MM.1S (cell line): ENCODE data around the gene COIL.

Experiments
- DNase-seq: peaks from one replicate; pipeline ENCODE4 v3.0.0-alpha.2; 2015
- H2AFZ ChIP-seq: fragments of 300-600 bp; sonication (generic); 2 replicates; pipeline ENCODE4 v1.6.0; 2016; ENCODE audit warnings: antibody characterized with exemption, low read length
- H3F3A ChIP-seq: fragments of 300-600 bp; sonication (generic); 2 replicates; pipeline ENCODE4 v1.6.1; 2016; ENCODE audit warnings: mild to moderate bottlenecking, antibody characterized with exemption, low read length, moderate library complexity, mixed read lengths; ENCODE audit not compliant: insufficient read depth
- H3K27ac ChIP-seq: fragments of 300-600 bp; sonication (generic); 2 replicates; pipeline ENCODE4 v1.5.1; 2016; ENCODE audit warnings: mild to moderate bottlenecking, low read length
- H3K27me3 ChIP-seq: fragments of 300-600 bp; sonication (generic); replicated peaks from 2 replicates; pipeline ENCODE4 v1.6.0; 2016; ENCODE audit warnings: low read length; ENCODE audit not compliant: insufficient read depth
- H3K36me3 ChIP-seq: fragments of 300-600 bp; sonication (generic); replicated peaks from 2 replicates; pipeline ENCODE4 v1.6.1; 2016; ENCODE audit warnings: mild to moderate bottlenecking, low read length, mixed read lengths; ENCODE audit not compliant: insufficient read depth
- H3K4me1 ChIP-seq: fragments of 300-600 bp; sonication (generic); 2 replicates; pipeline ENCODE4 v1.6.1; 2016; ENCODE audit warnings: low read length, mixed read lengths
- H3K4me2 ChIP-seq: fragments of 300-600 bp; sonication (generic); 2 replicates; pipeline ENCODE4 v1.6.0; 2016; ENCODE audit warnings: low read depth, low read length
- H3K4me3 ChIP-seq: fragments of 300-600 bp; sonication (generic); 2 replicates; pipeline ENCODE4 v1.5.1; 2016; ENCODE audit warnings: low read length, mixed read lengths
- H3K79me2 ChIP-seq: fragments of 300-600 bp; sonication (generic); 2 replicates; pipeline ENCODE4 v1.6.1; 2016; ENCODE audit warnings: mixed run types, low read length, mixed read lengths
- H3K9ac ChIP-seq: fragments of 300-600 bp; sonication (generic); 2 replicates; pipeline ENCODE4 v1.6.1; 2016; ENCODE audit warnings: low read length, mixed read lengths
- H3K9me2 ChIP-seq: fragments of 300-600 bp; sonication (generic); replicated peaks from 2 replicates; pipeline ENCODE4 v1.6.1; 2016; ENCODE audit warnings: mild to moderate bottlenecking, low read length, mixed read lengths; ENCODE audit not compliant: insufficient read depth
- H3K9me3 ChIP-seq: fragments of 300-600 bp; sonication (generic); replicated peaks from 2 replicates; pipeline ENCODE4 v1.6.1; 2016; ENCODE audit warnings: mild to moderate bottlenecking, low read length, mixed read lengths; ENCODE audit not compliant: insufficient read depth
- H4K20me1 ChIP-seq: fragments of 300-600 bp; sonication (generic); 2 replicates; pipeline ENCODE4 v1.6.1; 2016; ENCODE audit warnings: mild to moderate bottlenecking, low read length, moderate library complexity, mixed read lengths; ENCODE audit not compliant: insufficient read depth
- CTCF ChIP-seq: fragments of 300-600 bp; sonication (generic); IDR thresholded peaks from 2 replicates; pipeline ENCODE4 v1.5.1; 2016; ENCODE audit warnings: antibody characterized with exemption, low read length, mixed read lengths
- EZH2 ChIP-seq: fragments of 300-600 bp; sonication (generic); optimal IDR thresholded peaks from 2 replicates; pipeline ENCODE3; 2017; ENCODE audit warnings: low read depth, mild to moderate bottlenecking, antibody characterized with exemption, low read length, mixed read lengths
- EZH2phosphoT487 ChIP-seq: fragments of 300-600 bp; sonication (generic); IDR thresholded peaks from 2 replicates; pipeline ENCODE4 v1.6.1; 2018; ENCODE audit warnings: antibody characterized with exemption, low read length

COIL gene

GRCh38 chr17:56937687-56938086, 23.2 kb downstream of the COIL start:
- peak overlapping the region; percentile 86 for H3K27ac ChIP-seq
- H3K9me2 ChIP-seq, result no peaks in the 10 kb centered on the region
- peaks cover 29% of the 10 kb centered on the region for H3F3A ChIP-seq
- TF ChIP-seq CTCF, result no peak
- no peak for TF ChIP-seq EZH2
- no peak for TF ChIP-seq EZH2phosphoT487
- peak overlapping the region; percentile 50 for H3K9ac ChIP-seq
- peak overlapping the region; percentile 33 for H3K4me3 ChIP-seq
- H3K4me1 ChIP-seq, result peaks cover 37% of the 10 kb centered on the region
- no peak for DNase-seq
- H4K20me1 ChIP-seq, result no peaks in the 10 kb centered on the region
- peak overlapping the region; percentile 73 for H3K4me2 ChIP-seq
- no peaks in the 10 kb centered on the region for H3K9me3 ChIP-seq
- peaks cover 3% of the 10 kb centered on the region; the same call in 1 of the 2 replicates for H3K36me3 ChIP-seq
- H3K79me2 ChIP-seq, result peaks cover 18% of the 10 kb centered on the region; the same call in 1 of the 2 replicates
- no peak overlapping the region for H2AFZ ChIP-seq
- no peaks in the 10 kb centered on the region for H3K27me3 ChIP-seq

- Histone ChIP-seq H3K79me2 (peaks cover 18% of the 10 kb centered on the region; the same call in 1 of the 2 replicates), H3K9me2 (no peaks in the 10 kb centered on the region), H3K9ac (no peak overlapping the region), H3F3A (peaks cover 29% of the 10 kb centered on the region), H3K27ac (no peak overlapping the region), H3K36me3 (peaks cover 3% of the 10 kb centered on the region; the same call in 1 of the 2 replicates), H3K9me3 (no peaks in the 10 kb centered on the region), H3K4me1 (peaks cover 37% of the 10 kb centered on the region), H4K20me1 (no peaks in the 10 kb centered on the region), H3K4me2 (no peak overlapping the region), H2AFZ (no peak overlapping the region), H3K4me3 (no peak overlapping the region), H3K27me3 (no peaks in the 10 kb centered on the region)
- DNase-seq, result no peak
- TF ChIP-seq EZH2 (no peak), EZH2phosphoT487 (no peak), CTCF (no peak)
These were observed 24.0 kb downstream of the COIL start for GRCh38 chr17:56936697-56937322.

GRCh38 chr17:56935461-56935860, 25.4 kb downstream of the COIL start:
- H2AFZ ChIP-seq, result no peak overlapping the region
- H3K27ac ChIP-seq, result peak overlapping the region; percentile 95
- H3F3A ChIP-seq, result peaks cover 29% of the 10 kb centered on the region
- H3K36me3 ChIP-seq, result peaks cover 3% of the 10 kb centered on the region; the same call in 1 of the 2 replicates
- peak overlapping the region; percentile 11; the same call in 1 of the 2 replicates for H3K9ac ChIP-seq
- H3K9me2 ChIP-seq, result no peaks in the 10 kb centered on the region
- H3K4me1 ChIP-seq, result peaks cover 37% of the 10 kb centered on the region
- TF ChIP-seq CTCF (no peak), EZH2phosphoT487 (no peak)
- H3K4me3 ChIP-seq, result no peak overlapping the region
- peak overlapping the region; percentile 34; the same call in 1 of the 2 replicates for H3K4me2 ChIP-seq
- no peaks in the 10 kb centered on the region for H3K27me3 ChIP-seq
- no peaks in the 10 kb centered on the region for H4K20me1 ChIP-seq
- H3K79me2 ChIP-seq, result peaks cover 18% of the 10 kb centered on the region; the same call in 1 of the 2 replicates
- H3K9me3 ChIP-seq, result no peaks in the 10 kb centered on the region
- no peak for DNase-seq
